PC-3 (cell line): ENCODE data around the gene FXYD3. TPM values are rescaled to one million over a fixed set of nuclear protein-coding genes. Genes with fewer than 3 reads are reported as not detected.

ENCODE experiments used
- ATAC-seq: fragments of 200-7000 bp; cut with Tn5 transposase; 2 replicates; pipeline ENCODE4 v1.9.1; 2020; ENCODE audit warnings: mild to moderate bottlenecking, moderate library complexity
- BruUV-seq: library from RNA; stranded (reverse); fragments of 400-500 nt; replicated peaks from 2 replicates; lab custom pipeline; 2021; lab: Mats Ljungman, UMichigan
- CTCF ChIA-PET: fragments of 300-600 bp; sonication (Branson Sonifier 250); formaldehyde crosslinking; loops from one replicate; lab custom pipeline; 2022; ENCODE audit warnings: antibody characterized with exemption; lab: Charles Lee
- POLR2A ChIA-PET: fragments of 300-600 bp; sonication (Branson Sonifier 250); formaldehyde crosslinking; loops from one replicate; lab custom pipeline; 2022; ENCODE audit warnings: antibody characterized with exemption; ENCODE audit not compliant: unreplicated experiment; lab: Charles Lee
- DNase-seq: peaks from one replicate; pipeline ENCODE4 v3.0.0-alpha.2; 2015
- H2AFZ ChIP-seq: fragments of 300-600 bp; sonication (generic); 2 replicates; pipeline ENCODE4 v1.6.0; 2016; ENCODE audit warnings: antibody characterized with exemption, low read length
- H3F3A ChIP-seq: fragments of 300-600 bp; sonication (generic); one replicate; pipeline ENCODE4 v1.6.0; 2017; ENCODE audit warnings: antibody characterized with exemption, low read length, control low read depth, mild to moderate bottlenecking; ENCODE audit not compliant: unreplicated experiment
- H3K27ac ChIP-seq: fragments of 300-600 bp; sonication (generic); 2 replicates; pipeline ENCODE4 v1.5.1; 2016; ENCODE audit warnings: mild to moderate bottlenecking, low read length
- H3K27me3 ChIP-seq: fragments of 300-600 bp; sonication (generic); 2 replicates; pipeline ENCODE4 v1.6.1; 2016; ENCODE audit warnings: low read length, mixed read lengths
- H3K36me3 ChIP-seq: fragments of 300-600 bp; sonication (generic); 2 replicates; pipeline ENCODE4 v1.6.1; 2016; ENCODE audit warnings: low read depth, mixed run types, low read length, mixed read lengths
- H3K4me1 ChIP-seq: fragments of 300-600 bp; sonication (generic); 2 replicates; pipeline ENCODE4 v1.5.1; 2016; ENCODE audit warnings: low read length; ENCODE audit not compliant: insufficient read depth
- H3K4me2 ChIP-seq: fragments of 300-600 bp; sonication (generic); 2 replicates; pipeline ENCODE4 v1.6.0; 2016; ENCODE audit warnings: low read length
- H3K4me3 ChIP-seq: fragments of 300-600 bp; sonication (generic); 2 replicates; pipeline ENCODE4 v1.5.1; 2016; ENCODE audit warnings: mild to moderate bottlenecking, low read length, mixed read lengths
- H3K79me2 ChIP-seq: fragments of 300-600 bp; sonication (generic); 2 replicates; pipeline ENCODE4 v1.6.1; 2017; ENCODE audit warnings: low read length, mixed read lengths
- H3K9ac ChIP-seq: fragments of 300-600 bp; sonication (generic); 2 replicates; pipeline ENCODE4 v1.6.0; 2016; ENCODE audit warnings: mild to moderate bottlenecking, low read length
- H3K9me2 ChIP-seq: fragments of 300-600 bp; sonication (generic); replicated peaks from 2 replicates; pipeline ENCODE4 v1.6.1; 2016; ENCODE audit warnings: mixed run types, low read length, mixed read lengths
- H3K9me3 ChIP-seq: fragments of 300-600 bp; sonication (generic); 2 replicates; pipeline ENCODE4 v1.6.1; 2016; ENCODE audit warnings: low read length, mixed read lengths
- H4K20me1 ChIP-seq: fragments of 300-600 bp; sonication (generic); 2 replicates; pipeline ENCODE4 v1.6.1; 2016; ENCODE audit warnings: low read length, mixed read lengths
- CTCF ChIP-seq: fragments of 300-600 bp; sonication (generic); conservative IDR thresholded peaks from 2 replicates; pipeline ENCODE4 v1.5.1; 2017; ENCODE audit warnings: antibody characterized with exemption, low read depth, mild to moderate bottlenecking, low read length
- EZH2 ChIP-seq: fragments of 300-600 bp; sonication (generic); IDR thresholded peaks from one replicate; pipeline ENCODE4 v1.6.1; 2017; ENCODE audit warnings: antibody characterized with exemption, mild to moderate bottlenecking, low read length; ENCODE audit not compliant: unreplicated experiment
- EZH2phosphoT487 ChIP-seq: fragments of 300-600 bp; sonication (generic); IDR thresholded peaks from 2 replicates; pipeline ENCODE4 v1.6.1; 2018; ENCODE audit warnings: mild to moderate bottlenecking, antibody characterized with exemption, low read length, borderline replicate concordance
- intact Hi-C: fragments of 100-400 bp; cut with micrococcal nuclease; formaldehyde crosslinking; loops from 2 replicates; pipeline ENCODE4 v1.9.0; 2023
- total RNA-seq: library from RNA; depleted of rRNA; stranded (reverse); fragments of >200 nt; gene quantifications from 2 replicates; pipeline ENCODE4 v1.2.3, GENCODE V29; 2014

Gene FXYD3
- total RNA-seq, 1 experiment from 2014 or later, result 61.6 TPM

- POLR2A ChIA-PET, result no interaction called here
- Histone ChIP-seq H3K4me2 (no peak overlapping the region), H3K4me1 (peaks cover 10% of the 10 kb centered on the region), H3K9me3 (peaks cover 5% of the 10 kb centered on the region; the same call in 1 of the 2 replicates), H3K27ac (peak overlapping the region; percentile 64), H3K9ac (no peak overlapping the region), H4K20me1 (no peaks in the 10 kb centered on the region), H3K4me3 (no peak overlapping the region), H3F3A (no peaks in the 10 kb centered on the region), H3K79me2 (peaks cover 2% of the 10 kb centered on the region; the same call in 1 of the 2 replicates), H3K36me3 (peaks cover 76% of the 10 kb centered on the region), H3K9me2 (no peaks in the 10 kb centered on the region), H2AFZ (no peak overlapping the region), H3K27me3 (no peaks in the 10 kb centered on the region)
- CTCF ChIA-PET, result no interaction called here
- TF ChIP-seq EZH2phosphoT487 (no peak), EZH2 (no peak), CTCF (no peak)
- DNase-seq (peak; percentile 87), ATAC-seq (peak; percentile 73)
- intact Hi-C loops, result no loop called here
- no TSS peak for BruUV-seq
These were observed 47.1 kb downstream of the FXYD3 start for GRCh38 chr19:35162471-35163326.

- no peak overlapping the region for H2AFZ ChIP-seq
- intact Hi-C loops, result no loop called here
- TF ChIP-seq EZH2 (no peak), CTCF (no peak), EZH2phosphoT487 (no peak)
- no peaks in the 10 kb centered on the region for H3K79me2 ChIP-seq
- no peak overlapping the region for H3K4me2 ChIP-seq
- H3K4me3 ChIP-seq, result no peak overlapping the region
- H3K9me2 ChIP-seq, result no peaks in the 10 kb centered on the region
- no peak for DNase-seq
- H3F3A ChIP-seq, result no peaks in the 10 kb centered on the region
- H3K36me3 ChIP-seq, result peaks cover 68% of the 10 kb centered on the region
- H3K4me1 ChIP-seq, result peaks cover 26% of the 10 kb centered on the region
- H4K20me1 ChIP-seq, result no peaks in the 10 kb centered on the region
- H3K9ac ChIP-seq, result no peak overlapping the region
- H3K27me3 ChIP-seq, result no peaks in the 10 kb centered on the region
- H3K9me3 ChIP-seq, result peaks cover 5% of the 10 kb centered on the region; the same call in 1 of the 2 replicates
- POLR2A ChIA-PET, result no interaction called here
- CTCF ChIA-PET, result no interaction called here
- ATAC-seq, result no peak
- no TSS peak for BruUV-seq
- peak overlapping the region; percentile 7; the same call in 1 of the 2 replicates for H3K27ac ChIP-seq
These were observed 48.8 kb downstream of the FXYD3 start for GRCh38 chr19:35164418-35164817.
